GM12878 (cell line): ENCODE data around the gene DNAJC15.

Experiments
- CTCF ChIP-seq, 3 experiments: IDR thresholded peaks in 2 of 3; conservative IDR thresholded peaks in 1 of 3; 2 replicates each; pipeline ENCODE4 v1.5.1; 2011; ENCODE audit warnings: low read depth in 3 of 3, low read length in 3 of 3, mild to moderate bottlenecking in 3 of 3, control low read depth in 2 of 3, moderate library complexity in 2 of 3, inconsistent platforms in 1 of 3, mixed read lengths in 1 of 3; ENCODE audit not compliant: control insufficient read depth in 2 of 3, insufficient read depth in 1 of 3; ENCODE audit errors: extremely low read depth in 1 of 3
- MYC ChIP-seq: IDR thresholded peaks from 2 replicates; pipeline ENCODE4 v1.6.1; 2011; ENCODE audit warnings: mild to moderate bottlenecking, low read length, moderate library complexity, inconsistent platforms; ENCODE audit not compliant: insufficient read depth, insufficient replicate concordance, insufficient read length, severe bottlenecking
- POLR2A ChIP-seq: IDR thresholded peaks from 2 replicates; pipeline ENCODE4 v1.6.1; 2011; ENCODE audit warnings: low read depth, mild to moderate bottlenecking, low read length
- POLR2AphosphoS5 ChIP-seq: IDR thresholded peaks from 2 replicates; pipeline ENCODE4 v1.6.1; 2011; ENCODE audit warnings: mild to moderate bottlenecking, low read length, inconsistent platforms
- RELB ChIP-seq: fragments of 450-650 bp; IDR thresholded peaks from 2 replicates; pipeline ENCODE4 v1.6.1; 2017; ENCODE audit warnings: low read depth, mild to moderate bottlenecking, moderate library complexity
- YY1 ChIP-seq: IDR thresholded peaks from 2 replicates; pipeline ENCODE4 v1.6.1; 2011; ENCODE audit warnings: low read depth, mild to moderate bottlenecking, low read length

- TF ChIP-seq POLR2AphosphoS5 (no peak), POLR2A (no peak), CTCF (IDR thresholded peaks at IDR 0.05 in 2 of 3, conservative IDR thresholded peaks at IDR 0.05 in 1 of 3; ENCODE audit: control insufficient read depth in 2 of 3, extremely low read depth in 1 of 3, insufficient read depth in 1 of 3, low read depth in 3 of 3, low read length in 3 of 3) (no peak), MYC (no peak), RELB (no peak), YY1 (no peak)
Measured at GRCh38 chr13:43006893-43007631, 16.3 kb upstream of the DNAJC15 start.
